Skin of body (tissue), 2 donors: ENCODE results near the gene AGBL4. TPM values are rescaled to one million over a fixed set of nuclear protein-coding genes. Genes with fewer than 3 reads are reported as not detected.
A peak's percentile ranks its signal among the peaks of the same experiment; 100 is the strongest.

Source experiments
- DNase-seq: peaks from one replicate; lab custom pipeline; 2025; lab: John Stamatoyannopoulos, UW
- total RNA-seq: library from RNA; depleted of rRNA; stranded (reverse); fragments of >200 nt; gene quantifications from one replicate; pipeline ENCODE4 v1.2.3, GENCODE V29; 2014

AGBL4 gene
- total RNA-seq, 1 donor from 2014 or later: 0.30 TPM

GRCh38 chr1:48688102-48688760 is 1335.5 kb downstream of the AGBL4 start:
- no peak for DNase-seq

GRCh38 chr1:48687282-48688045 is 1336.3 kb downstream of the AGBL4 start:
- DNase-seq: no peak

- no peak for DNase-seq
These were observed 1337.6 kb downstream of the AGBL4 start for GRCh38 chr1:48686159-48686558.

- no peak for DNase-seq
These were observed 1339.4 kb downstream of the AGBL4 start for GRCh38 chr1:48684381-48684780.

GRCh38 chr1:48683839-48684238 is 1339.9 kb downstream of the AGBL4 start:
- DNase-seq: no peak

GRCh38 chr1:48681476-48682305 is 1342.1 kb downstream of the AGBL4 start:
- no peak for DNase-seq

- no peak for DNase-seq
These were observed 1343.2 kb downstream of the AGBL4 start for GRCh38 chr1:48680411-48681035.

GRCh38 chr1:48679859-48680258 is 1343.9 kb downstream of the AGBL4 start:
- DNase-seq: no peak

GRCh38 chr1:48678710-48679505 is 1344.8 kb downstream of the AGBL4 start:
- DNase-seq: no peak

GRCh38 chr1:48677306-48678287 is 1346.2 kb downstream of the AGBL4 start:
- peak; percentile 8 for DNase-seq

GRCh38 chr1:48676822-48677221 is 1346.9 kb downstream of the AGBL4 start:
- no peak for DNase-seq

GRCh38 chr1:48676376-48676775 is 1347.4 kb downstream of the AGBL4 start:
- DNase-seq: no peak

GRCh38 chr1:48675251-48675650 is 1348.5 kb downstream of the AGBL4 start:
- no peak for DNase-seq

- DNase-seq: no peak
These were observed 1349.1 kb downstream of the AGBL4 start for GRCh38 chr1:48674641-48675040.

- no peak for DNase-seq
These were observed 1350.2 kb downstream of the AGBL4 start for GRCh38 chr1:48673332-48674105.

- DNase-seq: no peak
These were observed 1352.2 kb downstream of the AGBL4 start for GRCh38 chr1:48671578-48671977.

GRCh38 chr1:48670234-48671020 is 1353.3 kb downstream of the AGBL4 start:
- DNase-seq: no peak

- DNase-seq: no peak
These were observed 1355.4 kb downstream of the AGBL4 start for GRCh38 chr1:48668339-48668738.
